HEK293T (cell line): Measurements from ENCODE around the gene CGN.

ENCODE experiments used
- BHLHE40 ChIP-seq: fragments of 450-650 bp; IDR thresholded peaks from 2 replicates; pipeline ENCODE4 v1.6.1; 2016; ENCODE audit warnings: mild to moderate bottlenecking, moderate library complexity, borderline replicate concordance
- ELF4 ChIP-seq: fragments of 450-650 bp; IDR thresholded peaks from 2 replicates; pipeline ENCODE4 v1.6.1; 2017; ENCODE audit warnings: antibody characterized with exemption
- FOXM1 ChIP-seq: fragments of 450-650 bp; IDR thresholded peaks from 2 replicates; pipeline ENCODE4 v1.6.1; 2017; ENCODE audit warnings: mild to moderate bottlenecking, borderline replicate concordance
- HDGF ChIP-seq: fragments of 450-650 bp; IDR thresholded peaks from 2 replicates; pipeline ENCODE4 v1.6.1; 2017; ENCODE audit warnings: antibody characterized with exemption, borderline replicate concordance
- L3MBTL2 ChIP-seq: fragments of 450-650 bp; conservative IDR thresholded peaks from 2 replicates; pipeline ENCODE4 v1.6.1; 2016; ENCODE audit warnings: mild to moderate bottlenecking
- LEF1 ChIP-seq: fragments of 450-650 bp; IDR thresholded peaks from 2 replicates; pipeline ENCODE4 v1.6.1; 2017; ENCODE audit warnings: mild to moderate bottlenecking, borderline replicate concordance
- NFRKB ChIP-seq: fragments of 450-650 bp; IDR thresholded peaks from 2 replicates; pipeline ENCODE4 v1.6.1; 2016; ENCODE audit warnings: mild to moderate bottlenecking, moderate library complexity
- PKNOX1 ChIP-seq: fragments of 450-650 bp; IDR thresholded peaks from 2 replicates; pipeline ENCODE4 v1.6.1; 2016
- SUZ12 ChIP-seq: fragments of 450-650 bp; IDR thresholded peaks from 2 replicates; pipeline ENCODE4 v1.6.1; 2016; ENCODE audit warnings: mild to moderate bottlenecking
- TARDBP ChIP-seq: fragments of 450-650 bp; IDR thresholded peaks from 2 replicates; pipeline ENCODE4 v1.6.1; 2016

- no peak for TF ChIP-seq ELF4
- TF ChIP-seq SUZ12: no peak
- no peak for TF ChIP-seq TARDBP
- no peak for TF ChIP-seq L3MBTL2
- TF ChIP-seq BHLHE40: no peak
- TF ChIP-seq HDGF: no peak
- TF ChIP-seq FOXM1: no peak
- TF ChIP-seq LEF1: no peak
- no peak for TF ChIP-seq NFRKB
- no peak for TF ChIP-seq PKNOX1
Measured at GRCh38 chr1:151549199-151549598, 38.0 kb downstream of the CGN start.
